Neural cell (in vitro differentiated cells): ENCODE measurements around the gene SECISBP2L. TPM values are rescaled to one million over a fixed set of nuclear protein-coding genes. Genes with fewer than 3 reads are reported as not detected.

Experiments used
- H2AFZ ChIP-seq: fragments of 200-600, 300-800 bp; sonication (generic), shearing (Covaris generic); 2 replicates; pipeline ENCODE4 v1.6.0; 2014; ENCODE audit warnings: low read depth, mild to moderate bottlenecking, antibody characterized with exemption, low read length, moderate library complexity
- H3F3A ChIP-seq: fragments of 200-600 bp; shearing (Covaris generic); 2 replicates; pipeline ENCODE4 v1.6.1; 2016; ENCODE audit warnings: mild to moderate bottlenecking, moderate library complexity, mixed read lengths, antibody characterized with exemption, low read length; ENCODE audit not compliant: insufficient read depth, poor library complexity, severe bottlenecking
- H3K27ac ChIP-seq: fragments of 200-600, 300-800 bp; sonication (generic), shearing (Covaris generic); 2 replicates; pipeline ENCODE4 v1.5.1; 2014; ENCODE audit warnings: mild to moderate bottlenecking, low read length, moderate library complexity
- H3K27me3 ChIP-seq: fragments of 300-800, 200-600 bp; sonication (generic), shearing (Covaris generic); 2 replicates; pipeline ENCODE4 v1.6.0; 2014; ENCODE audit warnings: mild to moderate bottlenecking, low read depth, low read length, moderate library complexity; ENCODE audit not compliant: insufficient read depth
- H3K36me3 ChIP-seq: fragments of 300-800, 200-600 bp; sonication (generic), shearing (Covaris generic); 2 replicates; pipeline ENCODE4 v1.5.1; 2014; ENCODE audit warnings: mild to moderate bottlenecking, antibody characterized with exemption, low read length, moderate library complexity; ENCODE audit not compliant: insufficient read depth
- H3K4me2 ChIP-seq: fragments of 300-800, 200-600 bp; sonication (generic), shearing (Covaris generic); 2 replicates; pipeline ENCODE4 v1.6.0; 2014; ENCODE audit warnings: mild to moderate bottlenecking, low read length
- H3K4me3 ChIP-seq: fragments of 300-800, 200-600 bp; sonication (generic), shearing (Covaris generic); 2 replicates; pipeline ENCODE4 v1.5.1; 2014; ENCODE audit warnings: mild to moderate bottlenecking, low read length, moderate library complexity
- H3K79me2 ChIP-seq: fragments of 200-600 bp; shearing (Covaris generic); replicated peaks from 2 replicates; pipeline ENCODE4 v1.6.0; 2014; ENCODE audit warnings: mild to moderate bottlenecking, low read length, moderate library complexity; ENCODE audit not compliant: insufficient read depth
- H3K9ac ChIP-seq: fragments of 300-800, 200-600 bp; sonication (generic), shearing (Covaris generic); 2 replicates; pipeline ENCODE4 v1.6.1; 2016; ENCODE audit warnings: mild to moderate bottlenecking, low read length, mixed read lengths
- H3K9me2 ChIP-seq: fragments of 200-600 bp; shearing (Covaris generic); 2 replicates; pipeline ENCODE4 v1.6.1; 2016; ENCODE audit warnings: mild to moderate bottlenecking, low read length, mixed read lengths; ENCODE audit not compliant: insufficient read depth
- H3K9me3 ChIP-seq: fragments of 200-600, 300-800 bp; sonication (generic), shearing (Covaris generic); 2 replicates; pipeline ENCODE4 v1.6.1; 2016; ENCODE audit warnings: mild to moderate bottlenecking, mixed run types, low read length, moderate library complexity, mixed read lengths
- H4K20me1 ChIP-seq: fragments of 200-600 bp; shearing (Covaris generic); 2 replicates; pipeline ENCODE4 v1.6.1; 2016; ENCODE audit warnings: mild to moderate bottlenecking, mixed run types; ENCODE audit not compliant: insufficient read depth
- CTCF ChIP-seq: fragments of 450-650 bp; IDR thresholded peaks from 2 replicates; pipeline ENCODE4 v1.5.1; 2014; ENCODE audit warnings: antibody characterized with exemption, mild to moderate bottlenecking, moderate library complexity; ENCODE audit not compliant: poor library complexity, severe bottlenecking
- EP300 ChIP-seq: fragments of 450-650 bp; conservative IDR thresholded peaks from 2 replicates; pipeline ENCODE4 v1.6.1; 2014; ENCODE audit warnings: antibody characterized with exemption, mild to moderate bottlenecking, moderate library complexity; ENCODE audit not compliant: poor library complexity, severe bottlenecking
- EZH2 ChIP-seq: fragments of 200-600, 300-800 bp; shearing (Covaris generic), sonication (generic); IDR thresholded peaks from 2 replicates; pipeline ENCODE4 v1.6.1; 2014; ENCODE audit warnings: antibody characterized with exemption, low read length, borderline replicate concordance, mild to moderate bottlenecking; ENCODE audit not compliant: insufficient read depth, poor library complexity, severe bottlenecking
- MXI1 ChIP-seq: fragments of 450-650 bp; conservative IDR thresholded peaks from 2 replicates; pipeline ENCODE4 v1.6.1; 2014; ENCODE audit warnings: antibody characterized with exemption, mild to moderate bottlenecking; ENCODE audit not compliant: poor library complexity, severe bottlenecking
- POLR2AphosphoS5 ChIP-seq: IDR thresholded peaks from 2 replicates; pipeline ENCODE4 v1.6.1; 2012
- RAD21 ChIP-seq: fragments of 450-650 bp; conservative IDR thresholded peaks from 2 replicates; pipeline ENCODE4 v1.6.1; 2014; ENCODE audit warnings: antibody characterized with exemption, mild to moderate bottlenecking, moderate library complexity
- REST ChIP-seq: IDR thresholded peaks from 2 replicates; pipeline ENCODE4 v1.6.1; 2012; ENCODE audit warnings: borderline replicate concordance
- SMC3 ChIP-seq: fragments of 450-650 bp; conservative IDR thresholded peaks from 2 replicates; pipeline ENCODE4 v1.6.1; 2014; ENCODE audit warnings: antibody characterized with exemption, mild to moderate bottlenecking, moderate library complexity; ENCODE audit not compliant: poor library complexity
- TAF1 ChIP-seq: IDR thresholded peaks from 2 replicates; pipeline ENCODE4 v1.6.1; 2012; ENCODE audit warnings: low read depth
- polyA plus RNA-seq: library from polyadenylated mRNA; depleted of rRNA; stranded (reverse); fragments of >200 nt; gene quantifications from 2 replicates; pipeline ENCODE4 v1.2.3, GENCODE V29; 2014

Gene SECISBP2L
- polyA plus RNA-seq, 1 donor from 2014 or later: 45.9 TPM

GRCh38 chr15:48945386-48945785, 100.9 kb downstream of the SECISBP2L start:
- Histone ChIP-seq H2AFZ (no peak overlapping the region), H4K20me1 (no peaks in the 10 kb centered on the region), H3K9me2 (no peaks in the 10 kb centered on the region), H3K9me3 (no peaks in the 10 kb centered on the region), H3K27me3 (no peaks in the 10 kb centered on the region), H3K4me3 (no peak overlapping the region), H3K27ac (no peak overlapping the region), H3K4me2 (no peak overlapping the region), H3K9ac (no peak overlapping the region), H3K79me2 (no peaks in the 10 kb centered on the region), H3F3A (no peaks in the 10 kb centered on the region), H3K36me3 (no peaks in the 10 kb centered on the region)
- TF ChIP-seq POLR2AphosphoS5: no peak
- TF ChIP-seq MXI1: no peak
- TF ChIP-seq SMC3: no peak
- TF ChIP-seq EZH2: no peak
- no peak for TF ChIP-seq EP300
- TF ChIP-seq RAD21: no peak
- TF ChIP-seq CTCF: no peak
- no peak for TF ChIP-seq TAF1
- no peak for TF ChIP-seq REST

GRCh38 chr15:48941904-48942303, 104.3 kb downstream of the SECISBP2L start:
- Histone ChIP-seq H3K9me3 (no peaks in the 10 kb centered on the region), H3F3A (no peaks in the 10 kb centered on the region), H3K27me3 (no peaks in the 10 kb centered on the region), H3K4me2 (no peak overlapping the region), H4K20me1 (no peaks in the 10 kb centered on the region), H3K27ac (no peak overlapping the region), H3K9me2 (no peaks in the 10 kb centered on the region), H3K4me3 (no peak overlapping the region), H3K79me2 (no peaks in the 10 kb centered on the region), H3K36me3 (no peaks in the 10 kb centered on the region), H2AFZ (no peak overlapping the region), H3K9ac (no peak overlapping the region)
- no peak for TF ChIP-seq EZH2
- no peak for TF ChIP-seq EP300
- TF ChIP-seq CTCF: no peak
- TF ChIP-seq MXI1: no peak
- TF ChIP-seq TAF1: no peak
- no peak for TF ChIP-seq REST
